GM18870 (cell line): ENCODE measurements around the gene TBCC.

Experiments used
- ATAC-seq: cut with Tn5 transposase; IDR thresholded peaks from one replicate; pipeline ENCODE4 v1.9.1; 2021; ENCODE audit warnings: moderate library complexity; ENCODE audit not compliant: unreplicated experiment

TBCC gene

DNA sequence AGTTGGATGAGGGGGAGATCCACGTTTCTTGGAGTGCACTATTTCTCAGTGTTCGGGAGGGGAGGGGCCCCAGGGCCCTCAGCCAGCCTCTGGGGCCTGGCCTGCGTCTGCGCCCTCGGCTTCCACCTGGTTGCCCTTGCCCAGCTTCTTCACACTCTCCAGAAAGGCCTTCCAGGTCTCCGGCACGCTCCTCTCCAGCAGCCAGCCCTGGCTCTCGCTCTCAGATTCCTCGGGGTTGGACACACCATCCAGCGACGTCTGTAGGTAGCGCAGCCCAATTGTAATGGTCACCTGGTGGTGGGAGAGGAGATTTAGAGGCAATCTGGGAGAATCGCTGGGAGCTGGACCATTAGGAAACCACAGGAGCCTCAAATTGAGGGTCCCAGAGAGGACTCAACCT, 47.7 kb downstream of the TBCC start:
- ATAC-seq = no peak

GRCh38 chr6:42697268-42697655, 48.6 kb downstream of the TBCC start:
- no peak for ATAC-seq

DNA sequence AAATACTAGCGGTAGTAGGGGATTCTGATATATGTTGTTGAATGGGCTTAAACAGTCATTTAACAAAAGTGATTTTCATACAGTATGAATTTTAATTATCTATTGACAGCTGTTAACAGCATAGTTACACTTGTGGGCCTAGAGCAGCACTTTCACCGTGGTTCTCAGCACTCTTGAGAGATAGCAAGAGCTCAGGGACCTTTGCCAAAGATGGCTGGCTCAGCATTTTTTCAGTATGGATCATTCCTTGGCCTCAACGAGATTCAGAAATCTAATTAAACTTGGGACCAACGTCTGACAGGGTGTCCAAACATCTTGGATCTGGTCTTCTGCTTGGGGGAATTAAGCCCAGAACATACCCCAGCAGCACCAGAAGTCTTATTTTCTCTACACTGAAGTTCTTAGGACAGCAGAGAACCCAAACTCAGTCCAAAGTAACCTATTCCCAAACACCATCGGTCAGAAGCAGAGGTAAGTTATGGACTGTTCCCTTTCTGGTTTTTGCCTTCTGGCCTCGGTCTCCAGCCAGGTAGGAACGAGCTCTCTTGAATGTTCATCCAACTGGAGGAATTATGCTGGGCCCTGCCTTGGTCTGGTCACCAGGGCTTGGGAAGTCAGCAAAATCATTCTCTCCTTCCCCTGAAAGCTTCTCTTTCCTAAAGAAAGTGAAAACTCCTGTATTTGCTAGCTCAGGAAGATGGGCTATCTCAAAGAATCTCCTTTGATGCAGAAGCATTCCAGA, 49.2 kb downstream of the TBCC start:
- ATAC-seq = no peak

DNA sequence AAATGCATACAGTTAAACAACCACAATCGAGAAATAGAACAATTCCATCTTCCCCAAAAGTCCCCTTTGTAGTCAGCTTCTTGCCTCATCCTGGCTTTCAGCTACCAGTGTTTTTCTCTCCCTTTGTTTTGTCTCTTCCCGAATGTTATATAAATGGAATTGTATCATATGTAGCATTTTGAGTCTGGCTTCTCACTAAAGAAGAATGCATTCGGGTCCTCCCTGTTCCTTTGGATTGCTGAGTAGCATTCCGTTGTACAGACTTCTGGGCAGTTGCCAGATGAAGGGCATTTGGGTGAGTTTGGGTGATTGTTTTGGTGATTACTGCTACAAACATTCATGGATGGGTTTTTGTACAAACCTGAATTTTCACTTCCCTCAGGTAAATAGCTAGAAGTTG, 51.3 kb downstream of the TBCC start:
- no peak for ATAC-seq
